Activated effector memory CD4-positive, alpha-beta T cell treated with Interleukin-2 at 50 U/mL for 16 hours (primary cell): ENCODE results near the gene PDK2.

ENCODE experiments used
- DNase-seq: peaks from one replicate; pipeline ENCODE4 v3.0.0-alpha.2; 2020

Gene PDK2

DNA sequence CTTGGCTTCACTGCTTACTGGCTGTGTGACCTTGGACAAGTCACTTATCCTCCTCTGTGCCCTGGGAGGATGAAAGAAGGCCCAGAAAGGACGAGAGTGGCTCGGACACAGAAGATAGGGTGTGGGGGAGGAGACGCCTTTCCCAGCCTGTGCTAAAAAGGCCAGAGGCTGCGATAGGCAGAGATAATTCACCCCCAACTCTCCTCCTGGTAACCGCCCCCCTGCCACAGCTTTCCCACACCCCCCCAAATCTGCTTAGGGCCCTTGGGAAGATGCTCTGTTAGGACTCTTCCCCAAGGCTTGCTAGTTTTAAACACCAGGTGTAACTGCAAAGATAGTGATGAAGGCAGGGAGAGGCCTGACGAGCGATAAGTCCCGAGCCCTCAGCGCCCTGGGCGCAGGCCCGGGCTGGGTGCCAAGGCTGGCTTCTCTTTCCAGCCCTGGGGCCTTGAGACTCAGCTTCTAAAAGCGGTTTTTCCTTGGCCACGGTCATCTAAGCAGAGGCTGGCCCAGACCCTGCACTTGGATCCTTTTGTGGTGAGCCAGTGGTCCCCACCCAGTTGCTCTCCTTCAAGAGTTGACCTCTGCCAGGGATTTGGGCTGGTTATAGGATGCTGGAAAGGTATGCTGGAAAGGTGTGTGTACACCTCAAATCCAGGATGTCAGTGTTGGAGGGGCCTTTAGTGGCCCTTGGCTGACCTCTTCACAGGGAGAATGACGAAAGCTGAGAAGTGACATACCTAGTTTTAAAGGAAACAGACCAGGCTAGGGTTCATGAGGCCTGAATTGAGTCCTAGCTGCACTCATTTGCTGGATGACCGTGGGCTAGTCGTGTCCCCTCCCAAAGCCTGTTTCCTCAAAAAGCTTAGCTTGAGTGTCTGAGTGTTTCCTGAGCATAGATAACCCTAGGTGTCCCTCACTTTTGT is 58.8 kb downstream of the PDK2 start:
- DNase-seq: no peak

DNA sequence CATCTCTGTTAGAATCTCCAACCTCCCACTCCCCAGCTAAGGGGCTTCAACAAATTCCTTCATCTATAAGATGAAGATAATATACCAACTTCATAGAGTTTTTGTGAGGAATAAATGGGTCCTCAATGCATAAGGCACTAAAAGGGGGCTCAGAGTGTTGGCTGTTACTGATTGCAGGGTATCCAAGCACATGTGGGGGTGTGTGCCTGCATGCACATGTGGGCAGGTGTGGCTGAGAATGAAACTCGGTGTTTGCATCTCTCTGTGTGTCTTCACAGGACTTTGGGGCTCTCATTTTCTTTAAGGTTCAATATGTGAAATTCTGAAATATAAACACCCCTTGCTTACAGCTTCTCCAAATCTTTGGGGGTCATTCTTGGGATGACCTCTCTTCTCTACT is 59.5 kb downstream of the PDK2 start:
- no peak for DNase-seq

DNA sequence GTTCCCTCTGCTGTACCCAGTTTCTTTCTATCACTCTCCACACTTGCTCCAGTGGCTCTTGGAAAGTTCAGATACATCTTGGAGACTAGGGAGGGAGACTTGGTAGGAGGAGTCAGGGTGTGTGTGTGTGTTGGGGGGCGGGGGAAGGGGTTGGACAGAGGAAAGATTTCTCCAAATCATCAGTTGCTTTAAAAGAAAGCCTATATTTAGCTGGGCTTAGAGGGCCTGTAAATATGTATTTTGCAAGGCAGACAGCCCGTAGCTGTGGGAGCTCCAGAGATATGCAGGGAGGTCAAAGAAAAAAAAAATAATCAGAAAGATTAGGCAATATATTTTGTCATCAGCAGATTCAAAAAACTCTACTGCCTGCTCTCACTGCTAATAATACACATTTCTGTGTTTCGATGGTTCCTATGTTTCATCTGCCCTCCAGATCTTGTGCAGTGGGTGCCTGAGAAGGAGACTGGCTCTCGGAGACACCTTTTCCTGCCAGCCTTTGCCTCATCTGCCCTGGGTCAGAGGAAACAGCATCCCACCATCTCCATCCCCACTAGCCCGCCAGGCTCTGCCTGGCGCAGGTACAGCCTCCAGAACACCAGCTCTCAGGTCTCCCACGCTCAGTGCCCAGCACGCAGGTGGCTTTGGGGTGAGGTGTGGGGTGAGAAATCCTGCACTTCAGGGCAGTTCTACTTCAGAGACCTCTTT is 60.1 kb downstream of the PDK2 start:
- DNase-seq: no peak

DNA sequence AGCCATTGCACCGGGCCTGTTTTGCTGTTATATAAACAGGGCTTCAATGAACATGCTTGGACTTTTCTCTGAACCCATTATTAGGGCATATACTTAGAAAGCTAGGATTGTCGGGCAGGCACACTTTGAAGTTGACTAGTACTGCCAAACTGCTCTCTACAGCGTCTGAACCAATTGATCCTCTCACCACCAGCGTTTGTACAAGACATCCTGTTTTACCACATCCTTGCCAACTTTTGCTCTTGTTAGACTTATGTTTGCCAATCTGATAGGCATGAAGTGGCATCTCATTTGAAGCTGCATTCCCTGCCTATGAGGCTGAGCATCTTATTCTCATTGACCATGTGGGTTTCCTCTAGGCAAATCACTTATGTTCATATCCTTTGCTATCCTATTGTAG is 62.7 kb downstream of the PDK2 start:
- no peak for DNase-seq

DNA sequence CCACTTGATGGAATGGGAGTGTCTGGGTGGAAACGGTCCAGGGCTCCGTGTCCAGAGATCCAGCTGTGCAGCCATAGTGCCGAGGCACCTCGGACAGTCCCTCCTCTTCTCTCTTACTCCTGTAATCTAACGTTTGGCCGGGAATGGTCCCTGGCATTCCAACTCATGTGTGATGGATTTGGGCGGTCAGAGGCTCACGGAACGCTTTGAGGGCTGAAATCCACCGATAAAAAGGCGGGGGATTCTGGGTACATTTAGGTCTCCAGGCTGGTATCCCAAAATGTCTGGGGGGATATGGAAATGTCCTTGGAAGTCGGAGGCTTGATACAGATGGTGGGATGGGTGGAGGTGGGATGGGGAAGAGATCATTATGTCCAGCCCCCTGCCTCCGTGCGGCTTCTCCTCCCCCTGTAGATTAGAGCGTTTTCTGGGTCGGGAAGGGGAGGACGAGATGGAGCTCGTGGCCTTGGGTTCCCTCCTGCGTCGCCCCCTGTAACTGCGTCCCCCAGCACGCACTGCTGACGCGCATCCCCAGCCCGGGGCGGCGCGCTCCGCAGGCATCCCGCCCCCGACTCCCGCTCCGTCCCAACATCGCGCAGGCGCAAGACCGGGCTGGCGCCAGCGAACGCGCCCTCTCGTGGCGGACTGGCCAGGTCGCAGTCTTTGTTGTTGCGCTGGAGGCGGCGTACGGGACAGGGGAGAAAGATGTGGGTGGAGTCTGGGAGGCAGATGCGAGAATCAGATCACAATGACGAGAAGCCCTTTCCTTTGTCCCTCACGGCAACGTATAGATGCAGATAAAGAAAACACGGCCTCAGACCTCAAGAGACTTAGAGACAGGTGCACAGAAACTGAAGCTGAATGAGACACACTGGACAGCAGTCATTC is 66.1 kb downstream of the PDK2 start:
- peak; percentile 93 for DNase-seq
